Stimulated activated naive CD8-positive, alpha-beta T cell treated with anti-CD3 and anti-CD28 coated beads, Interleukin-15, Interleukin-2, amounts not matched to agents 100 U/mL and 50 U/mL, for 24 hours (primary cell): ENCODE data around the gene DCAF11.
A peak's percentile ranks its signal among the peaks of the same experiment; 100 is the strongest.

Source experiments
- ATAC-seq: fragments of 150-1000 bp; cut with Tn5 transposase; one replicate; pipeline ENCODE4 v1.10.0; 2021
- DNase-seq: peaks from one replicate; pipeline ENCODE4 v3.0.0; 2021

Gene DCAF11

GRCh38 chr14:24121210-24121609, 6.6 kb downstream of the DCAF11 start:
- ATAC-seq (no peak), DNase-seq (no peak)

GRCh38 chr14:24122416-24122815, 7.8 kb downstream of the DCAF11 start:
- no peak for DNase-seq
- ATAC-seq = no peak

GRCh38 chr14:24122898-24123297, 8.3 kb downstream of the DCAF11 start:
- ATAC-seq = no peak
- DNase-seq = no peak

- ATAC-seq = peak; percentile 68
Measured at GRCh38 chr14:24123424-24124417, 9.1 kb downstream of the DCAF11 start.

GRCh38 chr14:24126939-24127338, 12.4 kb downstream of the DCAF11 start:
- ATAC-seq (no peak), DNase-seq (no peak)

More at GRCh38 chr14:24123424-24124417, 9.1 kb downstream of the DCAF11 start:
- DNase-seq = no peak

GRCh38 chr14:24127673-24128072, 13.1 kb downstream of the DCAF11 start:
- ATAC-seq = no peak
- no peak for DNase-seq

GRCh38 chr14:24129410-24129998, 14.9 kb downstream of the DCAF11 start:
- no peak for ATAC-seq

GRCh38 chr14:24130380-24130716, 15.8 kb downstream of the DCAF11 start, which contains the start of gene FITM1:
Gene FITM1, plus strand, starts transcription at chr14:24130659. Its CDS starts 905 bp downstream, at chr14:24131564.
- no peak for DNase-seq
- no peak for ATAC-seq

More at GRCh38 chr14:24129410-24129998, 14.9 kb downstream of the DCAF11 start:
- no peak for DNase-seq

GRCh38 chr14:24130717-24131548, 16.4 kb downstream of the DCAF11 start:
- DNase-seq (no peak), ATAC-seq (no peak)

- ATAC-seq = no peak
Measured at GRCh38 chr14:24131549-24131966, 17.0 kb downstream of the DCAF11 start.

GRCh38 chr14:24132061-24132685, 17.6 kb downstream of the DCAF11 start:
- DNase-seq (peak; percentile 32), ATAC-seq (no peak)

More at GRCh38 chr14:24131549-24131966, 17.0 kb downstream of the DCAF11 start:
- no peak for DNase-seq

GRCh38 chr14:24132976-24133375, 18.4 kb downstream of the DCAF11 start:
- DNase-seq = no peak
- ATAC-seq = no peak

GRCh38 chr14:24133735-24134134, 19.2 kb downstream of the DCAF11 start:
- DNase-seq = no peak
- ATAC-seq = no peak

GRCh38 chr14:24135584-24135833, 20.9 kb downstream of the DCAF11 start:
- ATAC-seq (no peak), DNase-seq (no peak)

GRCh38 chr14:24135834-24136683, 21.5 kb downstream of the DCAF11 start, which contains the start of gene PSME1:
Gene PSME1, plus strand, starts transcription at chr14:24136194. Its CDS starts 69 bp downstream, at chr14:24136263.
- DNase-seq = peak; percentile 96

GRCh38 chr14:24136684-24137528, 22.3 kb downstream of the DCAF11 start:
- no peak for DNase-seq

More at GRCh38 chr14:24135834-24136683, 21.5 kb downstream of the DCAF11 start, which contains the start of gene PSME1:
- peak; percentile 94 for ATAC-seq

GRCh38 chr14:24137529-24138395, 23.2 kb downstream of the DCAF11 start:
- ATAC-seq = no peak
- DNase-seq = no peak

More at GRCh38 chr14:24136684-24137528, 22.3 kb downstream of the DCAF11 start:
- ATAC-seq = no peak

- DNase-seq (no peak), ATAC-seq (no peak)
Measured at GRCh38 chr14:24138396-24139271, 24.1 kb downstream of the DCAF11 start.
